ENCODE measurements around the gene BEND3.

BEND3 gene

GRCh38 chr6:107080036-107080435 lies 35.3 kb downstream of the BEND3 start:
- no peak for DNase-seq

- DNase-seq: no peak
These were observed 35.9 kb downstream of the BEND3 start for GRCh38 chr6:107079429-107079828.

DNA sequence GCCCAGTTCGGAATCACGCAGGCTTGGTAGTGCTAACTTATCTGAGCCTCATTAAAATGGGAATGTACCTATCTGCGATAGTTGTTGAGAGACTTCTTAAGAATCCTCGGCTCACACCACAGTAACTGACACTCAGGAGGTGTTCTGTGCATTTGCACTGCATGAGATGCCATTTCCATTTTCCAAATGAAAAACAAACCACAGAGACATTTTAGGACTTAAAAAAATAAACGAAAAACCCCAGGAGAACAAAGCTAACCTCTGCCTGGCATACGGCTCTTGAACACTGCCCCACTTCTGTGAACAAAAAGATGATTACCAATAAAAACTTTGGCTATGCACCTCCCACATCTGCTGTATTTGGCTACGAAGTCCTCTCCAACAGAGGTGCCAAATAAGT lies 37.6 kb downstream of the BEND3 start:
- no peak for DNase-seq

DNA sequence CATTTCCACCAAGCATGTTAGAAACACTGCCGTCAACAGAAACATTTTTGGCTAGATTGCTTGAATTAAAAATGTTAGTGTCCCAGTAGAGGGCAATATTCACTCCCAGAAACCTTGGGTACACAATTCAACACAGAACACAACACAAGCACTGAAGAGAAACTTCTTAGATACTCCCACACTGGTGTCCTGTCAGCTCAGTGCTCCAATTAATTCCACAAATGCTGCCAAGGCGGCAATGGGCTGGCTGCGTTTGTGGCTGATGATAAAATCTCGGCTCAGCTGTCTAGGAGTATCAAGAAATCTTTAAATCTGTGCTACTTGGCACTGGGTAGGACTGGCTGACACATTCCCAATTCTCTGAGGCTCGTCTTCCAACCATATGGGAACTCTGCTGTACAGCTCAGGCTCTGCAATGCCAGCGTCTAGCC lies 39.3 kb downstream of the BEND3 start:
- no peak for DNase-seq

- DNase-seq: no peak
These were observed 44.6 kb downstream of the BEND3 start for GRCh38 chr6:107070686-107071085.

GRCh38 chr6:107069631-107070548 lies 45.4 kb downstream of the BEND3 start:
- DNase-seq: no peak

- no peak for DNase-seq
These were observed 46.4 kb downstream of the BEND3 start for GRCh38 chr6:107068691-107069630.

GRCh38 chr6:107066697-107067659 lies 48.3 kb downstream of the BEND3 start:
- no peak for DNase-seq

DNA sequence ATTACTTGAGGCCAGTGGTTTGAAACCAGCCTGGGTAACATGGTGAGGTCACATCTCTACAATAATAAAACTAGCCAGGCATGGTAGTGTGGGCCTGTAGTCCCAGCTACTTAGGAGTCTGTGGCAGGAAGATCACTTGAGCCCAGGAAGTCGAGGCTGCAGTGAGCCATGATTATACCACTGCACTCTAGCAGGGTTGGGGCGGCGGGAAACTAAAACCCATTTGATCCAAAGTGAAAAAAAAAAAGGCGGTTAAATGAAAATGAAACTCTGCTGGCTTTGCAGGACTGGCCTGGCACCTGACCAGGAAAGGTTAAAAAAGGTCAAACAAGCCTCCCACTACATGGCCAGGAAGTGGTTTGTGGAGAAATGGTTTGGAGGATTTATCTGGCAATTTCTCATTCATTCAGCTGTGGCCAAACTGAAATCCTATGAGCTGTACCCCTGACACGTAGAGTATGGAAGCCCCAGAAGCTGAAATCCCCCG lies 50.7 kb downstream of the BEND3 start:
- DNase-seq: peak in 1 of 2 donors; percentile 9

DNA sequence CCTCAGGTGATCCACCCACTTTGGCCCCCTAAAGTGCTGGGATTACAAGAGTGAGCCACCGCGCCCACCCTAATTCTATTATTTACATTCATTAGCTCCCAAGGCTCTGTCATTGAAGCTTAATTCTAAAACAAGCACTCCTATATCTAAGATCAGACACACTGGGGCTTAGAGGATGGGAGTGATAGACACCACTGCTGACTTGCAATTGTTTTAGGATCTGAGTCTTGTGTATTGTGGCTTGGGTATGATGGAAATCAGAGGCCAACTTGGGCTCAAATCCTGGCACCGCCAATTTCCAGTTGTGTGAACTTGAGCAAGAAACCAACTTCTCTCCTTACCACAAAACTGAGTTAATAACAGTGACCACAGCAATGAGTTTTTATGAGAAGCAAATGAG lies 52.6 kb downstream of the BEND3 start:
- DNase-seq: no peak

DNA sequence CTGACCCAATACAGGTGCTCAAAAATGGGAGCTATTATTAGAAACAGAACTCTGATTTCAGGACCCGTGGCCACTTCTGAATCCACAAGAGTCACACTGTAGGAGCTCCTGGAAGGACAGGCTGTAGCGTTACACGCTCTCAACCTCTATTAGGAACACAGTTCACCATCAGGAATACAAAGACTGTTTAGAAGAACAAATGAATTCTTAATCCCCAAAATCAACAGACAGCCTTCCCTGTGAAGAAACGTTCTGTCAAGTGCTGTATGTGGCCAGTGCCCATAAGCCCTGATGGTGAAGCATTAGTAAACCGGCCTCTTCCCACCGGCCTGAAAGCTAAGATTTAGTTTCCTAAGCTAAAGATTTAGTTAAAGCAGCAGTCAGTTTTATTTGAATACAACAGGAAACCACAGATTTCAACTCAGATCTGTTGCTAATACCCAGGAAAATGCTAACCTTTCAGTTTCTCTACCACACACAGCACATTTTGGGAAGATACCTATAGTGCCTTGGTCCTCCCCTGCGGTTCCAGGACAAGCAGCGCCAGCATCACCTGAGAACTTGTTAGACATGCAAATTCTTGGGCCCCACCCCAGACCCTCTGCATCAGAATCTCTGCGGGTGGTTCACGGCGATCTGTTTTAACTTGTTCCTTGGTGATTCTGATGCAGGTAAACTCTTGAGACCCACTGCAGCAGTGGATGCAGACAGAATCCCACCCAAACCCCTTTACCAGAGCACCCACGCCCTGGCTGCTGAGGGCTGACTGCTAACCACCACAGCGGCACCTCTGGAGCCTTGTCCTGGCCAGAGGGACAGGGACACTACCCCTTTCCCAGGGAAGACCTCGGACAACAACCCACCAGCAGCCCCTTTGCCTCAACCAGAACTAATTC lies 53.9 kb downstream of the BEND3 start:
- DNase-seq: peak in 1 of 2 donors; percentile 32

GRCh38 chr6:107060704-107061103 lies 54.6 kb downstream of the BEND3 start:
- no peak for DNase-seq

DNA sequence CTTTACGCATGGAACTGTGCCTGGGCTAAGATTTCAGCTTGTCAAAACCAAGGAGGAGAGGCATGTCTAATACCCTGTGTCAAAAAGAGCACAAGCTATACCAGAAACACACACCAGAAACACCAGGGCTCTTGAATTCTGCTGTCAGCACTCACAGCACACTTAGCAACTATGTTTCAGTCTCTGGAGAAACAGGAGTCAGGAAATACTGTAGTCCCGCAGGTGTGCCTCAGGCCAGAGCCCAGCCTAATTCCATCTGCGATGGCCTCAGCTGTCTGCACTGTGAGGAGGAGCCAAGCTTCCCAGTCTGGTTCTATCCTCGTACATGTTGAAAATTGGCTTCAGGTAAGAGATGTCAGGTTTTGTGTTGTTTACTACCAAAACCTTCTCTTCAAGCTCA lies 55.7 kb downstream of the BEND3 start:
- DNase-seq: no peak

DNA sequence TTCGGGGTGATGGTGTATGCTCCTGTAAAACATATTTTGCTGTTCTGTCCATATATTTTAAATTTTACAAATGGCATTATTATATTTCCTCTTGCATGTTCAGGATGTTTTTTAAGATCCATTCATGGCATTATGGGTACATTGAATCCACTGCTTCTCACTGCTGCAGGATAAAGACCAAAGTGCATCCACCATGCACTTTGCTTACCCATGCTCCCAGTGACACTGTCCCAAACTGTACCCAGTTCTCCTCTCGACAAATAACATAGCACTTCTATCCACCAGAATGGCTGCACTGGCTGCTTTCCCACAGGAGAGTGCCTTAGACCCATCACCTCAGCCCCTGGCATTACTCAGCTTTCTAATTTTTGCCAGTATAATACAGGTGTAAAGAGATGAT lies 57.6 kb downstream of the BEND3 start:
- no peak for DNase-seq

DNA sequence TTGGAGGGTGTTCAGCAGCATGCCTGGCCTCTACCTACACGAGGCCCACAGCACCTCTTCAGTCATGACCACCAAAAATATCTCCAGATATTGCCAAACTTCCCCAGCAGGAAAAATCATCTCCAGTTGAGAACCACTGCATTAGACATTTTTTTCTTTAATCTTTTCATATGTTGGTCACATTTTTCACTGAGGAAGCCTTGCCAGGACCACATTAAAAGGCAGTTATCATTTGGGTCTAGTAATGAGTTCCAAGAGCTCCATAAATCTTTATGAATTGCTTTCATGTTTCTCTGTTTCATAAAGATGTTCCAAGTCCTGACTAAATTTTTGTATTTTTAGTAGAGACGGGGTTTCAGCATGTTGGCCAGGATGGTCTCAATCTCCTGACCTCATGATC lies 58.5 kb downstream of the BEND3 start:
- DNase-seq: no peak

GRCh38 chr6:107047807-107048206 lies 67.5 kb downstream of the BEND3 start:
- DNase-seq: no peak

- DNase-seq: no peak
These were observed 69.3 kb downstream of the BEND3 start for GRCh38 chr6:107045826-107046675.

- DNase-seq: no peak
These were observed 82.2 kb downstream of the BEND3 start for GRCh38 chr6:107033126-107033525.

DNA sequence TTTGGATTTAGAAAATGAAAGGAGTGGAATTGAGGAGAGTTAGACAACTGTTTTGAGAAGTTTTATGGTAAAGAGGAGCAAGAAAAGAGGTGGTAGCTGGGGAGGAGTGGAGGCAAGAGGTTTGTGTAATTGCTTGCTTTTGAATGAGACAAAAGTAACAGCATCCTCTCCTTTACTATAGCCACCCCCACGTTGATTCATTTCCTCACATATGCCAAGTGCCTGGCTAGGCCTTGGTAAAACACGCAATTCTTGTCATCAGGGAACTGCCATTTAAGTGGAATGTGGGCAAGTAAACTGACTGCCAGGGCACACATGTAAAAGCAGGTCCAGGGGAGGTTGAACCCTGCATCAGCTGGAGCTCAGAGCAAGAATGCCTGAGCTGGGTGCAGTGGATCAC lies 83.3 kb downstream of the BEND3 start:
- DNase-seq: no peak

DNA sequence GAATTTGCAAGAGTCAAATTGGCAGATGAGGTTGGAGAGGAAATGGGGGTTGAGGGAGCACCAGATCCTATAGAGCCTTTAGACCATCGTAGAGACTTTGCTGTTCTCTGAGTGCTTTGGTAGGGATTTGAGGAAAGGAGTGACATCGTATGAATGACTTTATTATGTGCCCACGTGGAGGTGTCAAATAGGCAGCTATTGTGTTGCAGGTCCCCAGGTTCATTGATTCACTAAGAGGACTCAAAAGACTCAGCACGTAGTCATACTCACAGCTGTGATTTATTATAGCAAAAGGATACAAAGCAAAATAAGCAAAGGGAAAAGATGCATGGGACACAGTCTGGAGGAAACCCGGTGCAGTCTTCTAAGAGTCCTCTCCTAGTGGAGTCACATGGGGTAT lies 85.2 kb downstream of the BEND3 start:
- no peak for DNase-seq
